Choroid plexus epithelial cell (primary cell): ENCODE measurements around the gene FGF18.
"Not testable (repeated sequence)": the region's sequence is repeated elsewhere in the genome, so short reads cannot be mapped to it uniquely, and the experiment has no call there.

Experiments used
- DNase-seq: peaks from one replicate; pipeline ENCODE4 v3.0.0-alpha.2; 2010; ENCODE audit warnings: low read depth
- H3K4me3 ChIP-seq: 2 replicates; pipeline ENCODE4 v1.5.1; 2011; ENCODE audit warnings: low read depth, mild to moderate bottlenecking, control low read depth, low read length, moderate library complexity
- TF ChIP-seq, protein P1 (sequence below): conservative IDR thresholded peaks from 2 replicates; pipeline ENCODE4 v1.5.1; 2011; ENCODE audit warnings: low read depth, mild to moderate bottlenecking, control low read depth, inconsistent platforms, low read length, moderate library complexity

FGF18 gene

DNA sequence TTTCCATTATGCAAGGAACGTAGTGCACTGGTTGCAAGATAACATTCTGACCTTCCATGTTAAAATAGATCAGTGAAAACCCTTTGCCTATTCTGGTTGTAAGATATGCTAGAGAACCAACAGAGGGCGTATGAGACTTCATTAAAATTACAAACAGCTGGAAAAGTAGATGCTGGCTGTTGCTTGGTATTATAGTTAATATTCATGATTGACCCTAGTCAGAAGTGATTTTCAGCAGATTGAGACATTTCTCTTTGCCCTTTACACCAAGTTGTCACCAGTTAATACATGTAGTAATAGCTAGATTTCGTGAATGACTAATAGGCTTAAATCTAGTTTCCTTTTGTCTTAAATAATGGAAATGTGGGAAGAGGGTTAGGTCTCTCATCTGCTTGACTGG is 13.8 kb upstream of the FGF18 start:
- no peak overlapping the region for H3K4me3 ChIP-seq
- TF ChIP-seq, protein P1, sequence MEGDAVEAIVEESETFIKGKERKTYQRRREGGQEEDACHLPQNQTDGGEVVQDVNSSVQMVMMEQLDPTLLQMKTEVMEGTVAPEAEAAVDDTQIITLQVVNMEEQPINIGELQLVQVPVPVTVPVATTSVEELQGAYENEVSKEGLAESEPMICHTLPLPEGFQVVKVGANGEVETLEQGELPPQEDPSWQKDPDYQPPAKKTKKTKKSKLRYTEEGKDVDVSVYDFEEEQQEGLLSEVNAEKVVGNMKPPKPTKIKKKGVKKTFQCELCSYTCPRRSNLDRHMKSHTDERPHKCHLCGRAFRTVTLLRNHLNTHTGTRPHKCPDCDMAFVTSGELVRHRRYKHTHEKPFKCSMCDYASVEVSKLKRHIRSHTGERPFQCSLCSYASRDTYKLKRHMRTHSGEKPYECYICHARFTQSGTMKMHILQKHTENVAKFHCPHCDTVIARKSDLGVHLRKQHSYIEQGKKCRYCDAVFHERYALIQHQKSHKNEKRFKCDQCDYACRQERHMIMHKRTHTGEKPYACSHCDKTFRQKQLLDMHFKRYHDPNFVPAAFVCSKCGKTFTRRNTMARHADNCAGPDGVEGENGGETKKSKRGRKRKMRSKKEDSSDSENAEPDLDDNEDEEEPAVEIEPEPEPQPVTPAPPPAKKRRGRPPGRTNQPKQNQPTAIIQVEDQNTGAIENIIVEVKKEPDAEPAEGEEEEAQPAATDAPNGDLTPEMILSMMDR, result peak; percentile 53
- DNase-seq, result peak; percentile 56

DNA sequence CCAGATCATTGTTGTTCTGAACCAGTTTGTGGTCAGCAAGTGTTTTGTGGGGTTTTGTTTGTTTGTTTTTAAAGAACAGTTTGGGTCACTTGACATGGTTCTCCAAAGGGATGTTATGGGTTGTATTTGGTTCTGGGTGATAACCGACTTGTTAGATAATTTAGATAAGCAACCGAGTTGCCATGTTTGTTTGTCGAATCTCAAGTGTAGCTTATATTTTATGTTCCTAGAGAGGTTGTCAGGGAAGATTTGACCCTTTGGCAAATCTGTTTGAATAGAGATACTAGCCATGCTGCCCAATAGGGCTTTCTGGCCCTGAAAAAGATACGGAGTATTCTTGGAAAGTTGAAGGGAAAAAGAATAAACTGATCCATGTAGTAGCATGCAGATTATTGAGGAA is 12.2 kb upstream of the FGF18 start:
- TF ChIP-seq, protein P1, result no peak

DNA sequence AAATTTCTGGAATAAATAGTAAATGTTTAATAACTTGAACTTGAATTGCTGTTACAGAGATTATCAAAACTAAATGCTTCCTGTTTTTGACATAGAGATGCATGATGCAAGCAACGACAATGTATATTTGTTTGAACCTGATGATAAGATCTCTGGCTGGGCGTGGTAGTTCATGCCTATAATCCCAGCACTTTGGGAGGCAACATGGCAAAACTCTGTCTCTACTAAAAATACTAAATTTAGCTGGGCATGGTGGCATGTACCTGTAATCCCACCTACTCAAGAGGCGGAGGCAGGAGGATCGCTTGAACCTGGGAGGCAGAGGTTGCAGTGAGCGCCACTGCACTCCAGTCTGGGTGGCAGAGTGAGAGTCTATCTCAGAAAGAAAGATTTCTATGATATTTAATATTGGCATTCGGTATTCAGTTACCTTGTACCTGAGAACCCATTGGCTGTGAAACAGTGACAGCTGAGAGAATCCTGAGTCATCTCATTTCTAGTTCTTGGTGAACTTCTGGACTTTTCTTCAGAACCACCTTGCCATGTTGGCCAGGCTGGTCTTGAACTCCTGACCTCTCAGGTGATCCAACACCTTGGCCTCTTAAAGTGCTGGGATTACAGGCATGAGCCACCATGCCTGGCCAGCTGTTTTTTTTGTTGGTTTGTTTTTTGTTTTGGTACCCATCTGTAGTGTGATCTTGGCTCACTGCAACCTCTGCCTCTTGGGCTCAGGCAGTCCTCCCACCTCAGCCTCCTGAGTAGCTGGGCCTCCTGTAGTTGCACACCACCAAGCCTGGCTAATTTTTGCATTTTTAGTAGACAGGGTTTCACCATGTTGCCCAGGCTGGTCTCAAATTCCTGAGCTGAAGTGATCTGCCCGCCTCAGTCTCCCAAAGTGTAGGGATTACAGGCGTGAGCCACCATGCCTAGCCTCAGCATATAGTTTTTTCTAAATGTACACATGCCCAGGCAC is 10.0 kb upstream of the FGF18 start:
- H3K4me3 ChIP-seq, result no peak overlapping the region
- no peak for DNase-seq
- TF ChIP-seq, protein P1, result no peak

More for the DNA sequence above, 12.2 kb upstream of the FGF18 start:
- DNase-seq, result no peak
- H3K4me3 ChIP-seq, result no peak overlapping the region

DNA sequence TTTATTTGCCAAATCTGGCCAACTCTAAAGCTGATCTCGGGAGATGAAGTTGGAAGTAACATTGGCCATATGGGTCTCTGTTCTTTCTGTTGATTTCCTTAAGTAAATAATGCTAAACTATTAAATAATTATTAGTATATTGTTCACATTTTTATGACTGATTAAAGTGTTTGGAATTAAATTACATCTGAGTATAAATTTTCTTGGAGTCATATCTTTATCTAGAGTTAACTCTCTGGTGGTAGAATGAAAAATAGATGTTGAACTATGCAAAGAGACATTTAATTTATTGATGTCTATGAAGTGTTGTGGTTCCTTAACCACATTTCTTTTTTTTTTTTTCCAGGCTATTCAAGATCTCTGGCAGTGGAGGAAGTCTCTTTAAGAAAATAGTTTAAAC is 9.3 kb upstream of the FGF18 start:
- TF ChIP-seq, protein P1, result no peak
- DNase-seq, result no peak
- H3K4me3 ChIP-seq, result no peak overlapping the region

DNA sequence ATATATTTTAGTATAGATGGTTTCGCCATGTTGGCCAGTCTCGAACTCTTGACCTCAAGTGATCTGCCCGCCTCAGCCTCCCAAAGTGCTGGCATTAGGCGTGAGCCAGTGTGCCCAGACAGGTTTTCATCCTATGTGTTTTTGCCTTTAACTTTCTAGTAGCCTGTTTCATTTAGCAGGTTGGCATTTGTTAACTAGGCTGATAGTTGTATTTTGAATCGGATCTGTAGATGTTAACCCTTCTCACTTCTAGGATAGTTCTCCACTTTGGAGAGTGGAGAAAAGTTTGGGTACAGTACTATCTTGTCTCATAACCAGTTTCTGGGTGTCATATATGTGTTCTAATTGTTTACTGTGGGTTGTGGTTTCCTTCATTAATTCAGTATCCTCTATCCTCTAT is 7.3 kb upstream of the FGF18 start:
- no peak overlapping the region for H3K4me3 ChIP-seq
- no peak for DNase-seq
- TF ChIP-seq, protein P1, result no peak

DNA sequence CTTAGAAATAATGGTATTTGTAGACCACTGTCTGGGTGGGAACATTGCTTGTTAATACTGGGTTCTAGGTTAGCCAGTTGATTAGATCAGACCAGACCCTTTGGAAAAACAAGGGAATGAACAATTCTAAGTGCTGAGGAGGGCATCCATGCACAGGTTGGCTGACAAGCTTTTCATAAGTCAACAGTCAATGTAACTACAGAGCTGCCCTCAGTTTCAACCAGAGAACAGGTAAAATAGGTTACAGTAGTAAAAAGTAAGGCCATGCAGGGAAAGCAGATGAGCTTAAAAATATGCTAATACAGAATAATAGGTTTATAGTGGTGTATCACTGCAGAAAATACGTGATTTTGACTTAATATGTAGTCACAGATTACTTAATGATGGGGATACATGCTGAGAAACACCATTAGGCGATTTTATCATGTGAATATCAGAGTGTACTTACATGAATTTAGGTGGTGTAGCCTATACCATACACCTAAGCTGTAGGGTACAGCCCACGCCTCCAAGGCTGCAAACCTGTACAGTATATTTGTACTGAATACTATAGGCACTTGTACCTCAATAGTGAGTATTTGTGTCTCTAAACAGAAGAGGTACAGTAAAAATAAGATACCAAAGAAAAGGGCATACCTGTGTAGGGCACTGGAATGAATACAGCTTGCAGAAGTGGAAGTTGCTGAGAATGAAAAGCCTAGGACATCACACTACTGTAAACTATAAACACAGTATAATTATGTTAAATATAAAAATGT is 6.1 kb upstream of the FGF18 start:
- no peak for DNase-seq
- TF ChIP-seq, protein P1, result no peak
- no peak overlapping the region for H3K4me3 ChIP-seq

DNA sequence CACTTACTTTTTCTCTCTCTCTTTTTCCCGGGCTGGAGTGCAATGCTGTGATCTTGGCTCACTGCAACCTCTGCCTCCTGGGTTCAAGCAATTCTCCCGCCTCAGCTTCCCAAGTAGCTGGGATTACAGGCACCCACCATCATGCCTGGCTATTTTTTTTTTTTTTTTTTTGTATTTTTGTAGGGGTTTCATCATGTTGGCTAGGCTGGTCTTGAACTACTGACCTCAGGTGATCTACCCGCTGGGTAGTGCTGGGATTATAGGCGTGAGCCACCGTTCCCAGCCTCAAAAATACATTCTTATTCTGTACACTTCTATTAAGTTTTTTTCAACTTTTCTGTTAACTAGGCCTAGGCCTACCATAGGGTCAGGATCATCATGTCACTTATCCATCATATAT is 5.5 kb upstream of the FGF18 start:
- not testable (repeated sequence) for H3K4me3 ChIP-seq, DNase-seq
